Fibroblast of mammary gland (primary cell): ENCODE results near the gene VIPR2.

Experiments
- DNase-seq: peaks from one replicate; pipeline ENCODE4 v3.0.0-alpha.2; 2010; ENCODE audit warnings: low read depth
- H3K4me3 ChIP-seq: 2 replicates; pipeline ENCODE4 v1.5.1; 2011; ENCODE audit warnings: low read depth, mild to moderate bottlenecking, low read length, moderate library complexity; ENCODE audit not compliant: control insufficient read depth
- TF ChIP-seq, protein P1 (sequence below): conservative IDR thresholded peaks from 2 replicates; pipeline ENCODE4 v1.5.1; 2011; ENCODE audit warnings: low read depth, low read length, inconsistent platforms; ENCODE audit not compliant: control insufficient read depth, insufficient read depth

The VIPR2 gene

DNA sequence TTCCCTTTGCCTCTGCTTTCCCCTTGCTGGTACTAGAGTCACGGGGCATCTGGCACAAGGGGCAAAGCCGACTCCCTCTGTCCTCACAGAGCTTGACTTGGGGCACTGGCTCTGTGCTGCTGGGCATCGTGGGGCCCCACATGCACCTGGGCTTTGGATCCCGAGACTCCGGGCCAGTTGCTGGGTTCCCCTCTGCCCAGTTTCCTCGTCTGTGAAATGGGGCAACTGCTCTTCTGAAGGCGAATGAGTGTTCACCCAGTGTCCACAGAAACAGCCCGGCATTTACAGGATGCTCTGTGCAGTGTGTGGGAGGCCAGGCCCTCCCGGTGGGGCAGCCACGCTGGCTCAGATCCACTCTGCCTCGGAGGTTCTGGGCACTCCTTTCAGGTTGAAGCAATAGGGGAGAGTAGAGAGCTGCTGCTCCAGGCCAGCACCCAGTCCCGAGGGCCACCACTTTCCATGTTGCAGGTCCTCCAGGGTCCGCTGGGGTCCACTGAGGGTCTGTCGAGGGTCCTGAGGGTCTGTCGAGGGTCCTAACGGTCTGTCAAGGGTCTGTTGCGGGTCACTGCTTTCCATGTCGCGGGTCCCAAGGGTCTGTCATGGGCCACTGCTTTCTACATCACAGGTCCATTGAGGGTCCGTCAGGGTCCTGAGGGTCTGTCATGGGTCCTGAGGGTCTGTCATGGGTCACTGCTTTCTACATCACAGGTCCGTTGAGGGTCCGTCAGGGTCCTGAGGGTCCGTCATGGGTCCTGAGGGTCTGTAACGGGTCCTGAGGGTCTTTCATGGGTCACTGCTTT, 103.6 kb downstream of the VIPR2 start:
- H3K4me3 ChIP-seq: no peak overlapping the region
- TF ChIP-seq, protein P1, sequence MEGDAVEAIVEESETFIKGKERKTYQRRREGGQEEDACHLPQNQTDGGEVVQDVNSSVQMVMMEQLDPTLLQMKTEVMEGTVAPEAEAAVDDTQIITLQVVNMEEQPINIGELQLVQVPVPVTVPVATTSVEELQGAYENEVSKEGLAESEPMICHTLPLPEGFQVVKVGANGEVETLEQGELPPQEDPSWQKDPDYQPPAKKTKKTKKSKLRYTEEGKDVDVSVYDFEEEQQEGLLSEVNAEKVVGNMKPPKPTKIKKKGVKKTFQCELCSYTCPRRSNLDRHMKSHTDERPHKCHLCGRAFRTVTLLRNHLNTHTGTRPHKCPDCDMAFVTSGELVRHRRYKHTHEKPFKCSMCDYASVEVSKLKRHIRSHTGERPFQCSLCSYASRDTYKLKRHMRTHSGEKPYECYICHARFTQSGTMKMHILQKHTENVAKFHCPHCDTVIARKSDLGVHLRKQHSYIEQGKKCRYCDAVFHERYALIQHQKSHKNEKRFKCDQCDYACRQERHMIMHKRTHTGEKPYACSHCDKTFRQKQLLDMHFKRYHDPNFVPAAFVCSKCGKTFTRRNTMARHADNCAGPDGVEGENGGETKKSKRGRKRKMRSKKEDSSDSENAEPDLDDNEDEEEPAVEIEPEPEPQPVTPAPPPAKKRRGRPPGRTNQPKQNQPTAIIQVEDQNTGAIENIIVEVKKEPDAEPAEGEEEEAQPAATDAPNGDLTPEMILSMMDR: no peak
- no peak for DNase-seq

DNA sequence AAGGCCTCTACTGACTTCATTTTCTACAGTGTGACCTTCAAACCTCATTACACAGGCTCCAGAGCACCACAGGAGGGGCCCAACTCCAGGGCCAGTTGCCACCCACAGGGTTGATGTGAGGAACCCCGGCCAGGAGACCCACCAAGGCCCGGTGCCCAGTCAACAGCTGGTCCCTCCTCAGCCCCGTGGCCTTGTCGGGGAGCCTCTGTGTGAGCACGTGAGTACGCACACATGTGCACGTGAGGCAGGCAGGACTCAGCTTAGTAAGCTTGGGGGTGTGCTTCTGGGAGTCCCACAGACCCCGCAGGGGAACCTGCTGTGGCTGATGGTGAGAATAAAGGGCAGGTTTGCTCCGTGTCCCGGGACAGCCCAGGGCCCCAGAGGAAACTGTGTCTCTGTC, 104.5 kb downstream of the VIPR2 start:
- TF ChIP-seq, protein P1: no peak
- DNase-seq: no peak
- no peak overlapping the region for H3K4me3 ChIP-seq

DNA sequence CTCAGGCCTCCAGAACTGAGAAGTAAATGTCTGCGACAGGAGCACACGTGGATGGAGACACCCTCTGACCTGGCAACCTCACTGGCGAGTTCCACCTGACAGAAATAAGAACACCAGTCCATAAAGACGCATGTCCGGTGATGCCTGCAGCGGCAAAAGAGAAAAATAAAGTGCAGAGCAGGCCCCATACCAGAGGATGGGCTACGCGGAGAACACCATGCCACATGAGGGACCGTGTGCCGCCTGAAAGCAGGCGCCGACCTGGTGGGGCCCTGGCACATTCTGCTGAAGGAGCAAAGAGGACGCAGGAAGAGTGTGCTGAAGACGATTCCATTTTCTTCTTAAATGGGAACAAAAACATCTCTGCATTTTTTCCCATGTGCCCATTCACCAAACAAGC, 105.0 kb downstream of the VIPR2 start:
- H3K4me3 ChIP-seq: no peak overlapping the region
- no peak for DNase-seq
- TF ChIP-seq, protein P1: no peak

GRCh38 chr7:159038066-159038465, 106.6 kb downstream of the VIPR2 start:
- no peak overlapping the region for H3K4me3 ChIP-seq
- DNase-seq: no peak
- TF ChIP-seq, protein P1: no peak

- H3K4me3 ChIP-seq: no peak overlapping the region
- TF ChIP-seq, protein P1: no peak
Observed at GRCh38 chr7:159036916-159037605, 107.6 kb downstream of the VIPR2 start.

DNA sequence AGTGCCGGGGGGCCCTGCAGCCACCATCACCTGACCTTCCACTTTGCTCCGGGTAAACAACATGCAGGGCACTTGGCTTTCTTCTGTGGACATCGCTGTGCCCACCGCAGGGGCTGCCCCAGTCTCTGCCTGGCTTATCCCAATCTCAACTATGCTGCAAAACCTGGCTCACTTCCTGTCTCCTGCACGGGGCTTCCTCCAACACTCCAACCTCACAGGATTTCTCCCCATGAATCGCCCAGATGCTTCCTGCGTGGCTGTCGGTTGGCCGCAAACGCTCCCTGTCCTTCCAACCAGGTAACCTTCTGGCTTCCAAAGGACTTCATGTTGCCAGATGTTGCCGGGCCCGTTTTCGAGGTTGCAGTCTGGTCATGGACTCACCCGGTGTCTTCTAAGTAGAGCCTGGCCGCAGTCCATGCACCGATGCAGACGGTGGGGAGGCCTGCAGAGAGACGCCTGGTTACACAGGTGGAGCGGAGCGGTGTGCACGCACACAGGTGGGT, 109.0 kb downstream of the VIPR2 start:
- TF ChIP-seq, protein P1: no peak
- no peak overlapping the region for H3K4me3 ChIP-seq
- DNase-seq: no peak

More at GRCh38 chr7:159036916-159037605, 107.6 kb downstream of the VIPR2 start:
- DNase-seq: no peak
